HUES64 (cell line): ENCODE data around the gene LRP1.

Experiments used
- H3K27ac ChIP-seq: 2 replicates; pipeline ENCODE4 v1.7.0; 2013; ENCODE audit warnings: low read depth, low read length, inconsistent platforms
- H3K27me3 ChIP-seq: 2 replicates; pipeline ENCODE4 v1.6.1; 2013; ENCODE audit warnings: mild to moderate bottlenecking, low read length; ENCODE audit not compliant: insufficient read depth
- H3K36me3 ChIP-seq: 2 replicates; pipeline ENCODE4 v1.6.1; 2013; ENCODE audit warnings: mild to moderate bottlenecking, low read length; ENCODE audit not compliant: insufficient read depth
- H3K4me1 ChIP-seq: 2 replicates; pipeline ENCODE4 v1.6.1; 2013; ENCODE audit warnings: mild to moderate bottlenecking, low read length, moderate library complexity; ENCODE audit not compliant: insufficient read depth
- H3K4me3 ChIP-seq: 2 replicates; pipeline ENCODE4 v1.5.1; 2013; ENCODE audit warnings: mild to moderate bottlenecking, low read length, moderate library complexity
- H3K9ac ChIP-seq: 2 replicates; pipeline ENCODE4 v1.6.1; 2013; ENCODE audit warnings: mild to moderate bottlenecking, low read depth, low read length
- H3K9me3 ChIP-seq: 2 replicates; pipeline ENCODE4 v1.6.1; 2013; ENCODE audit warnings: low read depth, low read length; ENCODE audit not compliant: insufficient read depth
- WGBS: fragments of 150-250, 120-280 bp; methylation state at CpG from one replicate; pipeline ENCODE4 v1.1.7; 2013; ENCODE audit warnings: missing lambda C conversion rate; 5-methylcytosine and 5-hydroxymethylcytosine counted together

Gene LRP1

GRCh38 chr12:57161491-57161890 is 33.2 kb downstream of the LRP1 start:
- Histone ChIP-seq H3K9me3 (no peaks in the 10 kb centered on the region), H3K4me1 (no peaks in the 10 kb centered on the region), H3K36me3 (peaks cover 99% of the 10 kb centered on the region), H3K27ac (no peak overlapping the region), H3K27me3 (no peaks in the 10 kb centered on the region), H3K9ac (no peak overlapping the region), H3K4me3 (no peak overlapping the region)
- WGBS = 97% methylated on average over 7 of the region's 7 CpGs

- Histone ChIP-seq H3K4me1 (no peaks in the 10 kb centered on the region), H3K9ac (no peak overlapping the region), H3K36me3 (peaks cover 99% of the 10 kb centered on the region), H3K27me3 (no peaks in the 10 kb centered on the region), H3K4me3 (no peak overlapping the region), H3K9me3 (no peaks in the 10 kb centered on the region), H3K27ac (no peak overlapping the region)
- 95% methylated on average over 8 of the region's 8 CpGs for WGBS
These were observed 34.4 kb downstream of the LRP1 start for GRCh38 chr12:57162553-57163125.

GRCh38 chr12:57164454-57164853 is 36.2 kb downstream of the LRP1 start:
- no peak overlapping the region for H3K9ac ChIP-seq
- no peaks in the 10 kb centered on the region for H3K9me3 ChIP-seq
- H3K4me1 ChIP-seq = no peaks in the 10 kb centered on the region
- no peak overlapping the region for H3K27ac ChIP-seq
- 97% methylated on average over 2 of the region's 3 CpGs for WGBS
- peaks cover 99% of the 10 kb centered on the region for H3K36me3 ChIP-seq
- H3K27me3 ChIP-seq = no peaks in the 10 kb centered on the region
- no peak overlapping the region for H3K4me3 ChIP-seq

GRCh38 chr12:57164966-57165625 is 36.8 kb downstream of the LRP1 start:
- H3K27me3 ChIP-seq = no peaks in the 10 kb centered on the region
- H3K4me1 ChIP-seq = no peaks in the 10 kb centered on the region
- no peak overlapping the region for H3K4me3 ChIP-seq
- H3K27ac ChIP-seq = no peak overlapping the region
- WGBS = 91% methylated on average over 13 of the region's 13 CpGs
- H3K9me3 ChIP-seq = no peaks in the 10 kb centered on the region
- H3K9ac ChIP-seq = no peak overlapping the region
- peaks cover 99% of the 10 kb centered on the region for H3K36me3 ChIP-seq

DNA sequence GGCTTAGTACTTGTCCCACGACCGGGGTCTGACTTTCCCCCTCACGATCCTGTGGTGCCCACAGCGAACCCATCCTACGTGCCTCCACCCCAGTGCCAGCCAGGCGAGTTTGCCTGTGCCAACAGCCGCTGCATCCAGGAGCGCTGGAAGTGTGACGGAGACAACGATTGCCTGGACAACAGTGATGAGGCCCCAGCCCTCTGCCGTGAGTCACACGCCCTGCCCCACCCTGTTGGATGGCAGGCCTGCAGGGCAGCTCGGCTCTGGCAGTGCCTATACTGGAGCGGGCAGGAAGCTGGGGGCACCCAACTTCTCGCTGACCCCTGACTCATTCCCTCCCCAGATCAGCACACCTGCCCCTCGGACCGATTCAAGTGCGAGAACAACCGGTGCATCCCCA is 37.5 kb downstream of the LRP1 start:
- Histone ChIP-seq H3K4me3 (no peak overlapping the region), H3K27ac (no peak overlapping the region), H3K27me3 (no peaks in the 10 kb centered on the region), H3K4me1 (no peaks in the 10 kb centered on the region), H3K9me3 (no peaks in the 10 kb centered on the region), H3K36me3 (peaks cover 99% of the 10 kb centered on the region), H3K9ac (no peak overlapping the region)
- 95% methylated on average over 19 of the region's 19 CpGs for WGBS

GRCh38 chr12:57166971-57167371 is 38.7 kb downstream of the LRP1 start:
- 91% methylated on average over 10 of the region's 10 CpGs for WGBS
- H3K27me3 ChIP-seq = no peaks in the 10 kb centered on the region

GRCh38 chr12:57168058-57168457 is 39.8 kb downstream of the LRP1 start:
- Histone ChIP-seq H3K27me3 (no peaks in the 10 kb centered on the region), H3K9me3 (no peaks in the 10 kb centered on the region), H3K9ac (no peak overlapping the region), H3K27ac (no peak overlapping the region), H3K4me1 (no peaks in the 10 kb centered on the region), H3K36me3 (peaks cover 89% of the 10 kb centered on the region), H3K4me3 (no peak overlapping the region)
- 95% methylated on average over 10 of the region's 10 CpGs for WGBS

More at GRCh38 chr12:57166971-57167371, 38.7 kb downstream of the LRP1 start:
- Histone ChIP-seq H3K9me3 (no peaks in the 10 kb centered on the region), H3K4me1 (no peaks in the 10 kb centered on the region), H3K4me3 (no peak overlapping the region), H3K9ac (no peak overlapping the region), H3K27ac (no peak overlapping the region), H3K36me3 (peaks cover 93% of the 10 kb centered on the region)

- Histone ChIP-seq H3K4me1 (no peaks in the 10 kb centered on the region), H3K4me3 (no peak overlapping the region), H3K9me3 (no peaks in the 10 kb centered on the region), H3K36me3 (peaks cover 90% of the 10 kb centered on the region), H3K27ac (no peak overlapping the region), H3K27me3 (no peaks in the 10 kb centered on the region), H3K9ac (no peak overlapping the region)
- WGBS = 94% methylated on average over 23 of the region's 23 CpGs
These were observed 40.9 kb downstream of the LRP1 start for GRCh38 chr12:57169046-57169795.

- 94% methylated on average over 7 of the region's 7 CpGs for WGBS
- Histone ChIP-seq H3K4me1 (no peaks in the 10 kb centered on the region), H3K9ac (no peak overlapping the region), H3K27ac (no peak overlapping the region), H3K36me3 (peaks cover 89% of the 10 kb centered on the region), H3K9me3 (no peaks in the 10 kb centered on the region), H3K27me3 (no peaks in the 10 kb centered on the region), H3K4me3 (no peak overlapping the region)
These were observed 41.7 kb downstream of the LRP1 start for GRCh38 chr12:57169969-57170368.

- no peaks in the 10 kb centered on the region for H3K27me3 ChIP-seq
- no peaks in the 10 kb centered on the region for H3K4me1 ChIP-seq
- H3K36me3 ChIP-seq = peaks cover 89% of the 10 kb centered on the region
- no peak overlapping the region for H3K4me3 ChIP-seq
- no peak overlapping the region for H3K27ac ChIP-seq
- WGBS = 86% methylated on average over 1 of the region's 1 CpG
- no peaks in the 10 kb centered on the region for H3K9me3 ChIP-seq
- no peak overlapping the region for H3K9ac ChIP-seq
These were observed 42.1 kb downstream of the LRP1 start for GRCh38 chr12:57170408-57170807.

DNA sequence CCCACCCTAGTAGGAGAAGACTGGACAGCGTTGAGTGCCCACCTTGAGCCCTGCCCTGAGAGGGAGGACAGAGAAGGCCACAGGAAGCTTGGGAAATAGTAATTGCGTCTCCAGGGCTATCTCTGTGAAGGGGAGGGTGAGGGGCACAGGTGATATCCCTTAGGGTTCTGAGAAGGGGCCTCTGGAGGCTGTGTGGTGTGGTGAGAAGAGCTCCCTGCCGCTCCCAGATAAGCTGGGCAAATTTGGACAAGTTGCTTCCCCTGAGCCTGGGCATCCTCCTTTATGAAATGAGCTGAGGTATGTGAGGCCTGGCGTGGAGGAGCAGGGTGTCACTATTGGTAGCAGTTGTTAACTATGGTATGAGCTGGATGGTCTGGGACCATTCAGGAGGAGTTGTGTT is 42.6 kb downstream of the LRP1 start:
- Histone ChIP-seq H3K27me3 (no peaks in the 10 kb centered on the region), H3K9ac (no peak overlapping the region), H3K9me3 (no peaks in the 10 kb centered on the region), H3K36me3 (peaks cover 89% of the 10 kb centered on the region), H3K27ac (no peak overlapping the region), H3K4me3 (no peak overlapping the region), H3K4me1 (no peaks in the 10 kb centered on the region)
- 90% methylated on average over 4 of the region's 4 CpGs for WGBS
